ENCODE results near the gene RPN2.

- TF ChIP-seq CTCF (IDR thresholded peaks at IDR 0.05) (no peak), POLR2AphosphoS5 (IDR thresholded peaks at IDR 0.05) (no peak), POLR2A (IDR thresholded peaks at IDR 0.05) (no peak)
Measured at GRCh38 chr20:37234254-37234581, 55.1 kb downstream of the RPN2 start.

All from upper lobe of left lung (tissue), 4 donors.